ENCODE results near the gene ACP4. TPM values are rescaled to one million over a fixed set of nuclear protein-coding genes. Genes with fewer than 3 reads are reported as not detected.

ACP4 gene
- total and polyA plus RNA-seq, 4 donors = not detected

GRCh38 chr19:50817941-50818858, 28.0 kb downstream of the ACP4 start:
- Histone ChIP-seq H3K4me3 (no peak overlapping the region), H3K9ac (ENCODE audit: insufficient read depth in 1 of 2, low read length in 2 of 2) (no peak overlapping the region), H3K27ac (ENCODE audit: low read depth in 1 of 2, low read length in 1 of 2) (no peak overlapping the region), H3K36me3 (ENCODE audit: control insufficient read depth in 4 of 4, insufficient read depth in 4 of 4, low read length in 4 of 4) (no peaks in the 10 kb centered on the region), H3K27me3 (ENCODE audit: control insufficient read depth in 3 of 3, insufficient read depth in 3 of 3, low read length in 2 of 3) (peaks cover 3 to 68% (median 35%) of the 10 kb centered on the region in 3 donors), H3K9me3 (ENCODE audit: control insufficient read depth in 4 of 4, insufficient read depth in 3 of 4, low read length in 3 of 4) (peaks cover 0 to 3% (median 0%) of the 10 kb centered on the region in 4 donors), H3K4me1 (ENCODE audit: control insufficient read depth in 5 of 5, insufficient read depth in 5 of 5, low read length in 5 of 5) (no peaks in the 10 kb centered on the region)
- 7% methylated on average over 51 to 52 of the region's 52 CpGs for WGBS, 2 donors
- no peak for ATAC-seq (ENCODE audit: insufficient read depth, low FRiP score)
- DNase-seq = peak in 1 of 3 donors; percentile 32
- TF ChIP-seq, protein P1, sequence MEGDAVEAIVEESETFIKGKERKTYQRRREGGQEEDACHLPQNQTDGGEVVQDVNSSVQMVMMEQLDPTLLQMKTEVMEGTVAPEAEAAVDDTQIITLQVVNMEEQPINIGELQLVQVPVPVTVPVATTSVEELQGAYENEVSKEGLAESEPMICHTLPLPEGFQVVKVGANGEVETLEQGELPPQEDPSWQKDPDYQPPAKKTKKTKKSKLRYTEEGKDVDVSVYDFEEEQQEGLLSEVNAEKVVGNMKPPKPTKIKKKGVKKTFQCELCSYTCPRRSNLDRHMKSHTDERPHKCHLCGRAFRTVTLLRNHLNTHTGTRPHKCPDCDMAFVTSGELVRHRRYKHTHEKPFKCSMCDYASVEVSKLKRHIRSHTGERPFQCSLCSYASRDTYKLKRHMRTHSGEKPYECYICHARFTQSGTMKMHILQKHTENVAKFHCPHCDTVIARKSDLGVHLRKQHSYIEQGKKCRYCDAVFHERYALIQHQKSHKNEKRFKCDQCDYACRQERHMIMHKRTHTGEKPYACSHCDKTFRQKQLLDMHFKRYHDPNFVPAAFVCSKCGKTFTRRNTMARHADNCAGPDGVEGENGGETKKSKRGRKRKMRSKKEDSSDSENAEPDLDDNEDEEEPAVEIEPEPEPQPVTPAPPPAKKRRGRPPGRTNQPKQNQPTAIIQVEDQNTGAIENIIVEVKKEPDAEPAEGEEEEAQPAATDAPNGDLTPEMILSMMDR (IDR thresholded peaks at IDR 0.05; ENCODE audit: control extremely low read depth, extremely low read depth) = no peak

DNA sequence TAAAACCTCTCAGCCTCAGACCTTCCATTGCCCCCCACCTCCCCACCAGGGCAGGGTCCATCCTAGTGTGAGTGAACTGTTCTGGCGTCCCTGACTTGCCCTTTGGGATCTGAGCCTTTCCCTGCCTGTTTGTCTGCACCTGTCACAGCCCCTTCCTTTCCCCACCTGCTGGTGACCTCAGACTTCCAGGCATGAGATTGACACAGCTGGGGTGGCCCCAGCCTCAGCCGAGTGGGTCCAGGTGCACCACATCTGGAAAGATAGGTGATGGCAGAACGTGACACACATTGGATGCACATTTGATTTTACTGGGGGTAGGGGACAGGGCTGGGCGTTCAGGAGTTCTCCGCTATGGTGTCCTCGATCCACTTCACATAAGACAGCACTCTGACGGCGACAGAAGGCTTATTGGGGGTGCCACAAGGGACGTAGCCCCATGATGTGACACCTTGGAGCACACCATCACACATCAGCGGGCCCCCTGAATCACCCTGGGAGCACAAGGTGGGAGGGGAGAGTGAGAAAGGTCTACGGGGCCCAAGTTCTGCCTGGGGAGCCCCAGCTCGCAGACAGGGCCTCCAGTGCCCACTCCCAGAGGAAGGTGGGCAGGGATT, 28.8 kb downstream of the ACP4 start:
- DNase-seq = no peak
- Histone ChIP-seq H3K36me3 (ENCODE audit: control insufficient read depth in 4 of 4, insufficient read depth in 4 of 4, low read length in 4 of 4) (no peaks in the 10 kb centered on the region), H3K9ac (ENCODE audit: insufficient read depth in 1 of 2, low read length in 2 of 2) (peak overlapping the region in 1 of 2 donors; percentile 32), H3K9me3 (ENCODE audit: control insufficient read depth in 4 of 4, insufficient read depth in 3 of 4, low read length in 3 of 4) (peaks cover 0 to 3% (median 0%) of the 10 kb centered on the region in 4 donors), H3K4me1 (ENCODE audit: control insufficient read depth in 5 of 5, insufficient read depth in 5 of 5, low read length in 5 of 5) (no peaks in the 10 kb centered on the region), H3K27ac (ENCODE audit: low read depth in 1 of 2, low read length in 1 of 2) (no peak overlapping the region), H3K4me3 (no peak overlapping the region), H3K27me3 (ENCODE audit: control insufficient read depth in 3 of 3, insufficient read depth in 3 of 3, low read length in 2 of 3) (peaks cover 3 to 71% (median 35%) of the 10 kb centered on the region in 3 donors)
- WGBS, 2 donors = 61 to 73% methylated on average over 12 of the region's 12 CpGs
- no peak for ATAC-seq (ENCODE audit: insufficient read depth, low FRiP score)
- TF ChIP-seq, protein P1 (IDR thresholded peaks at IDR 0.05; ENCODE audit: control extremely low read depth, extremely low read depth) = no peak

- no peak for DNase-seq
- Histone ChIP-seq H3K4me3 (no peak overlapping the region), H3K27me3 (ENCODE audit: control insufficient read depth in 3 of 3, insufficient read depth in 3 of 3, low read length in 2 of 3) (peaks cover 3 to 70% (median 35%) of the 10 kb centered on the region in 3 donors), H3K27ac (ENCODE audit: low read depth in 1 of 2, low read length in 1 of 2) (no peak overlapping the region), H3K9ac (ENCODE audit: insufficient read depth in 1 of 2, low read length in 2 of 2) (no peak overlapping the region), H3K9me3 (ENCODE audit: control insufficient read depth in 4 of 4, insufficient read depth in 3 of 4, low read length in 3 of 4) (peaks cover 0 to 3% (median 0%) of the 10 kb centered on the region in 4 donors), H3K36me3 (ENCODE audit: control insufficient read depth in 4 of 4, insufficient read depth in 4 of 4, low read length in 4 of 4) (no peaks in the 10 kb centered on the region), H3K4me1 (ENCODE audit: control insufficient read depth in 5 of 5, insufficient read depth in 5 of 5, low read length in 5 of 5) (no peaks in the 10 kb centered on the region)
- WGBS, 2 donors = 30 to 37% methylated on average over 8 of the region's 8 CpGs
- TF ChIP-seq, protein P1 (IDR thresholded peaks at IDR 0.05; ENCODE audit: control extremely low read depth, extremely low read depth) = no peak
- ATAC-seq (ENCODE audit: insufficient read depth, low FRiP score) = no peak
Measured at GRCh38 chr19:50819636-50820035, 29.4 kb downstream of the ACP4 start.

Data from lung (tissue), 12 donors.